GM23338 (cell line): ENCODE measurements around the gene OMA1.

Source experiments
- CREB1 ChIP-seq: fragments of 250-450 bp; sonication (Bioruptor Pico); IDR thresholded peaks from 2 replicates; pipeline ENCODE4 v1.5.0; 2020; ENCODE audit warnings: low read depth, mild to moderate bottlenecking, moderate library complexity
- CTCF ChIP-seq, 2 experiments: fragments of 200-600 bp in 1 of 2; sonication (generic) in 1 of 2; conservative IDR thresholded peaks; 2 replicates each; pipeline versions ENCODE4 v1.5.1 to v1.6.1; 2016 to 2017; ENCODE audit warnings: antibody characterized with exemption in 2 of 2, low read depth in 2 of 2, mild to moderate bottlenecking in 2 of 2, moderate library complexity in 1 of 2
- JUNB ChIP-seq: IDR thresholded peaks from one replicate; pipeline ENCODE4 v1.6.1; 2016; ENCODE audit warnings: antibody characterized with exemption; ENCODE audit not compliant: unreplicated experiment

- no peak for TF ChIP-seq CTCF (conservative IDR thresholded peaks at IDR 0.05; ENCODE audit: low read depth in 2 of 2)
- no peak for TF ChIP-seq JUNB
- no peak for TF ChIP-seq CREB1 (CRISPR knock-in tag)
Measured at GRCh38 chr1:58588396-58588795, 41.9 kb upstream of the OMA1 start.
